Duodenal mucosa (tissue), 2 donors: Measurements from ENCODE around the gene KIAA0825.

ENCODE experiments used
- H3K27ac ChIP-seq: one replicate; pipeline ENCODE4 v1.7.0; 2013; ENCODE audit warnings: low read depth, low read length
- H3K27me3 ChIP-seq, 2 donors: one replicate each; pipeline ENCODE4 v1.7.0; 2013; ENCODE audit warnings: low read length in 2 of 2, control low read depth in 1 of 2; ENCODE audit not compliant: insufficient read depth in 2 of 2, control insufficient read depth in 1 of 2
- H3K36me3 ChIP-seq, 2 donors: one replicate each; pipeline ENCODE4 v1.7.0; 2013; ENCODE audit warnings: low read length in 2 of 2, control low read depth in 1 of 2; ENCODE audit not compliant: insufficient read depth in 2 of 2, control insufficient read depth in 1 of 2
- H3K4me1 ChIP-seq, 2 donors: one replicate each; pipeline ENCODE4 v1.7.0; 2013; ENCODE audit warnings: low read length in 2 of 2, control low read depth in 1 of 2; ENCODE audit not compliant: insufficient read depth in 2 of 2, control insufficient read depth in 1 of 2
- H3K4me3 ChIP-seq, 2 donors: one replicate each; pipeline ENCODE4 v1.7.0; 2013; ENCODE audit warnings: low read length in 2 of 2, low read depth in 1 of 2
- H3K9ac ChIP-seq, 2 donors: one replicate each; pipeline ENCODE4 v1.7.0; 2013; ENCODE audit warnings: low read length in 2 of 2, low read depth in 1 of 2
- H3K9me3 ChIP-seq, 2 donors: one replicate each; pipeline ENCODE4 v1.7.0; 2013; ENCODE audit warnings: low read length in 2 of 2, control low read depth in 1 of 2; ENCODE audit not compliant: control insufficient read depth in 1 of 2

The KIAA0825 gene

GRCh38 chr5:94442991-94443390 is 175.4 kb downstream of the KIAA0825 start:
- no peaks in the 10 kb centered on the region for H3K27me3 ChIP-seq
- H3K36me3 ChIP-seq: no peaks in the 10 kb centered on the region
- H3K4me3 ChIP-seq: no peak overlapping the region
- no peaks in the 10 kb centered on the region for H3K9me3 ChIP-seq
- no peak overlapping the region for H3K9ac ChIP-seq
- H3K4me1 ChIP-seq: no peaks in the 10 kb centered on the region
- H3K27ac ChIP-seq: no peak overlapping the region

- Histone ChIP-seq H3K4me1 (no peaks in the 10 kb centered on the region), H3K27me3 (no peaks in the 10 kb centered on the region), H3K36me3 (no peaks in the 10 kb centered on the region), H3K4me3 (no peak overlapping the region), H3K9me3 (no peaks in the 10 kb centered on the region), H3K9ac (no peak overlapping the region), H3K27ac (no peak overlapping the region)
Observed at GRCh38 chr5:94442076-94442475, 176.3 kb downstream of the KIAA0825 start.

- H3K27ac ChIP-seq: no peak overlapping the region
- no peaks in the 10 kb centered on the region for H3K36me3 ChIP-seq
- H3K4me3 ChIP-seq: no peak overlapping the region
- H3K9me3 ChIP-seq: no peaks in the 10 kb centered on the region
- no peaks in the 10 kb centered on the region for H3K4me1 ChIP-seq
- no peak overlapping the region for H3K9ac ChIP-seq
- H3K27me3 ChIP-seq: no peaks in the 10 kb centered on the region
Observed at GRCh38 chr5:94440015-94440414, 178.4 kb downstream of the KIAA0825 start.

- peaks cover 0 to 4% of the 10 kb centered on the region in 2 donors for H3K9me3 ChIP-seq
- H3K4me1 ChIP-seq: peaks cover 0 to 5% of the 10 kb centered on the region in 2 donors
- no peak overlapping the region for H3K27ac ChIP-seq
Observed at GRCh38 chr5:94433397-94434163, 184.8 kb downstream of the KIAA0825 start.

GRCh38 chr5:94432499-94432898 is 185.9 kb downstream of the KIAA0825 start:
- Histone ChIP-seq H3K27ac (no peak overlapping the region), H3K9ac (no peak overlapping the region), H3K9me3 (peaks cover 0 to 4% of the 10 kb centered on the region in 2 donors), H3K27me3 (no peaks in the 10 kb centered on the region), H3K4me1 (peaks cover 0 to 5% of the 10 kb centered on the region in 2 donors), H3K36me3 (no peaks in the 10 kb centered on the region), H3K4me3 (no peak overlapping the region)

More at GRCh38 chr5:94433397-94434163, 184.8 kb downstream of the KIAA0825 start:
- H3K9ac ChIP-seq: no peak overlapping the region
- no peaks in the 10 kb centered on the region for H3K27me3 ChIP-seq
- no peaks in the 10 kb centered on the region for H3K36me3 ChIP-seq
- H3K4me3 ChIP-seq: no peak overlapping the region

GRCh38 chr5:94431696-94432095 is 186.7 kb downstream of the KIAA0825 start:
- H3K27ac ChIP-seq: no peak overlapping the region
- no peak overlapping the region for H3K9ac ChIP-seq
- no peaks in the 10 kb centered on the region for H3K36me3 ChIP-seq

GRCh38 chr5:94429566-94429965 is 188.8 kb downstream of the KIAA0825 start:
- no peaks in the 10 kb centered on the region for H3K36me3 ChIP-seq
- H3K9me3 ChIP-seq: peaks cover 0 to 3% of the 10 kb centered on the region in 2 donors
- H3K4me1 ChIP-seq: peaks cover 0 to 5% of the 10 kb centered on the region in 2 donors
- no peaks in the 10 kb centered on the region for H3K27me3 ChIP-seq
- H3K27ac ChIP-seq: no peak overlapping the region
- no peak overlapping the region for H3K9ac ChIP-seq
- no peak overlapping the region for H3K4me3 ChIP-seq

More at GRCh38 chr5:94431696-94432095, 186.7 kb downstream of the KIAA0825 start:
- H3K4me3 ChIP-seq: no peak overlapping the region
- H3K27me3 ChIP-seq: no peaks in the 10 kb centered on the region
- H3K4me1 ChIP-seq: peaks cover 0 to 5% of the 10 kb centered on the region in 2 donors
- H3K9me3 ChIP-seq: peaks cover 0 to 4% of the 10 kb centered on the region in 2 donors

GRCh38 chr5:94425396-94425795 is 193.0 kb downstream of the KIAA0825 start:
- Histone ChIP-seq H3K9ac (no peak overlapping the region), H3K27me3 (no peaks in the 10 kb centered on the region), H3K36me3 (no peaks in the 10 kb centered on the region), H3K27ac (no peak overlapping the region), H3K9me3 (no peaks in the 10 kb centered on the region), H3K4me1 (no peaks in the 10 kb centered on the region), H3K4me3 (no peak overlapping the region)

- H3K36me3 ChIP-seq: no peaks in the 10 kb centered on the region
- no peaks in the 10 kb centered on the region for H3K9me3 ChIP-seq
- H3K4me1 ChIP-seq: no peaks in the 10 kb centered on the region
- H3K9ac ChIP-seq: no peak overlapping the region
- H3K27me3 ChIP-seq: no peaks in the 10 kb centered on the region
- H3K4me3 ChIP-seq: no peak overlapping the region
- no peak overlapping the region for H3K27ac ChIP-seq
Observed at GRCh38 chr5:94423411-94423810, 195.0 kb downstream of the KIAA0825 start.

GRCh38 chr5:94422812-94423211 is 195.6 kb downstream of the KIAA0825 start:
- no peaks in the 10 kb centered on the region for H3K36me3 ChIP-seq
- H3K27ac ChIP-seq: no peak overlapping the region
- no peaks in the 10 kb centered on the region for H3K4me1 ChIP-seq
- no peak overlapping the region for H3K9ac ChIP-seq
- no peak overlapping the region for H3K4me3 ChIP-seq
- no peaks in the 10 kb centered on the region for H3K9me3 ChIP-seq
- H3K27me3 ChIP-seq: no peaks in the 10 kb centered on the region
